GM19240 (cell line): Measurements from ENCODE around the gene MYRIP.
"Not testable (repeated sequence)": the region's sequence is repeated elsewhere in the genome, so short reads cannot be mapped to it uniquely, and the experiment has no call there.

Experiments used
- DNase-seq: peaks from one replicate; pipeline ENCODE4 v3.0.0; 2011; ENCODE audit warnings: low spot score; ENCODE audit not compliant: insufficient read length

MYRIP gene

GRCh38 chr3:40120806-40121205, 311.4 kb downstream of the MYRIP start:
- DNase-seq = no peak

DNA sequence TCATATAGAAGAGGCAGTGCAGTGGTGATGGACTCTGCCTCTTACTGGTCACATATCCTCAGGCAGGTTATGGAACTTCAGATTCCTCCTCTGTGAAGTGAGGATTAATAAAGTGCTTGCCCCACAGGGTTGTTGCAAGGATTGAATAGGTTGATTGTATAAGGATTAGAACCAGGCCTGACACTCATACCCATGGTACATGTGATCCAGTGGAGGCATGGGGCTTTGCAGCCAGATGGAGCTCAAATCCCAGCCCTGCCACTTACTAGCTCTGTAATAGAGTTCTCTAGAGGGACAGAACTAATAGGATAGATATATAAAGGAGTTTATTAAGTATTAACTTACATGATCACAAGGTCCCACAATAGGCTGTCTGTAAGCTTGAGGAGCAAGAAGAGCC, 315.5 kb downstream of the MYRIP start:
- DNase-seq = no peak

- DNase-seq = no peak
Measured at GRCh38 chr3:40128166-40128565, 318.8 kb downstream of the MYRIP start.

GRCh38 chr3:40129510-40129909, 320.1 kb downstream of the MYRIP start:
- no peak for DNase-seq

DNA sequence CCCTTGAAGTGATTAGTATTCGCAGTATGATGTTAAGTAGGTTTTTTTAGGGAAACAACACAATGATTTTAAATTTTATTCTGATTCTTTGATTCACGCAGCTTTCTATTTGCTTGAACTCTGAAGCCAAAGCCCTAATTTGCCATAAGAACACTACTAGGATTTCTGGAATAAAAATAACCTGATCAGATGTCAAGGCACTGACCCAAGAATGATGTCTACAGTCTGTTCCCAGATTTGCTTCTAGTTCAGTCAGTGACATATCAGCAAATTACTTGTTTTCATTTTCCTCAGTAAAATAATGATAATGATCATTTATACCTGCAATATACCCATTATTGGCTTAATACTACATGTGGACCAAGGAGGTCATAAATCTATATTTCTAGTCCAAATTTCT, 320.6 kb downstream of the MYRIP start:
- no peak for DNase-seq

GRCh38 chr3:40130721-40131120, 321.3 kb downstream of the MYRIP start:
- DNase-seq = no peak

DNA sequence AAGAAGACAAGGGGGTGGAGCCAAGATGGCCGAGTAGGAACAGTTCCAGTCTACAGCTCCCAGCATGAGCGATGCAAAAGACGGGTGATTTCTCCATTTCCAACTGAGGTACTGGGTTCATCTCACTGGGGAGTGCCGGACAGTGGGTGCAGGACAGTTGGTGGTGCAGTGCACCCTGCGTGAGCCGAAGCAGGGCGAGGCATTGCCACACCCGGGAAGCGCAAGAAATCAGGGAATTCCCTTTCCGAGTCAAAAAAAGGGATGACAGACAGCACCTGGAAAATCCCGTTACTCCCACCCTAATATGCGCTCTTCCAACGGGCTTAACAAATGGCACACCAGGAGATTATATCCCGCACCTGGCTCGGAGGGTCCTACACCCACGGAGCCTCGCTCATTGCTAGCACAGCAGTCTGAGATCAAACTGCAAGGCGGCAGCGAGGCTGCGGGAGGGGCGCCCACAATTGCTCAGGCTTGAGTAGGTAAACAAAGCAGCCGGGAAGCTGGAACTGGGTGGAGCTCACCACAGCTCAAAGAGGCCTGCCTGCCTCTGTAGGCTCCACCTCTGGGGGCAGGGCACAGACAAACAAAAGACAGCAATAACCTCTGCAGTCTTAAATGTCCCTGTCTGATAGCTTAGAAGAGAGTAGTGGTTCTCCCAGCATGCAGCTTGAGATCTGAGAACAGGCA, 324.6 kb downstream of the MYRIP start:
- not testable (repeated sequence) for DNase-seq

DNA sequence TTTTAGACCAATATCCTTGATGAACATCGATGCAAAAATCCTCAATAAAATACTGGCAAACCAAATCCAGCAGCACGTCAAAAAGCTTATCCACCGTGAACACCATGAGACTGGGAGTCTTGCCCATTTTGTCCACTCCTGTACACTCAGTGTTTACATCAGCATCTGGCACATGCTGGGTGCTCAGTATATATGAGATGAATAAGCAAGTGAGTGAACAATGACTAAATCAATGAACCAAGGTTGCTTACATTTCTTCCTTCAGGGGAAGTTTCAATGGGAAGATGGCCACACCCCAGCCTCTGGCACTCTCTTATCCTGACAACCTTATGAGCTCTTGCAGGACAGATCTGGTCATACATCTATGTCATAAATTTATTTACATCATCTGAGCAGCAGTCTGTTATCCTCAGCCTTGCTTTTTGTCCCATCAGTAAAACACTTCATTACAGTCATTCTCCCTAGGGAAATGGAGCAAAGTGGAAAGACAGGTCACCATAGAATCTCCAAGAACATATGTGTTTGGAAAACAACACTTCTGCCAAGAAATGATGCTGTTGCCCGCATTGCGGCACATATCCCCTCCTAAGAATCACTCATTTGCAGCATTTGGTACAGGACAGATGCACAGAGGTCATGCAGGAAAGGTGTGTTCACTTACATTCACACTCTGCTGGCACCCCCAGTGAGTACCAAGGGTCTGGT, 328.3 kb downstream of the MYRIP start:
- DNase-seq = no peak

- DNase-seq = no peak
Measured at GRCh38 chr3:40143283-40144090, 334.1 kb downstream of the MYRIP start.

DNA sequence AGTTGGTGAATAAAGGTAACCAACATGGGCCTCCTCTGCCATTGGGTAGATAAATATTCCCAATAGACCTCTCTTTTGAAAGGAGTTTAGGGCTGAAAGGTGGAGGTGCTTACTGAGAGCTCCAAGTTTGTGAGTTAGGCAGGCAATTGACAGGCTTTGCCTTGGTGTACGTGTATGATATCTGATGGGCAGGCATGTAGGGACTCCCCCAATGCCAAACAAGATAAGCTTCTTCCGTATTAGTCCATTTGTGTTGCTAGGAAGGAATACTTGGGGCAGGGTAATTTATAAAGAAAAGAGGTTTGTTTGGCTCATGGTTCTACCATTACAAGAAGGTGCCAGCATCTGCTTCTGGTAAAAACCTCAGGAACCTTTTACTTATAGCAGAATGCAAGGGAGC, 339.4 kb downstream of the MYRIP start:
- no peak for DNase-seq

GRCh38 chr3:40152482-40153133, 343.2 kb downstream of the MYRIP start:
- DNase-seq = no peak

- no peak for DNase-seq
Measured at GRCh38 chr3:40160933-40161332, 351.5 kb downstream of the MYRIP start.

GRCh38 chr3:40162616-40163015, 353.2 kb downstream of the MYRIP start:
- no peak for DNase-seq

- no peak for DNase-seq
Measured at GRCh38 chr3:40166997-40167396, 357.6 kb downstream of the MYRIP start.

DNA sequence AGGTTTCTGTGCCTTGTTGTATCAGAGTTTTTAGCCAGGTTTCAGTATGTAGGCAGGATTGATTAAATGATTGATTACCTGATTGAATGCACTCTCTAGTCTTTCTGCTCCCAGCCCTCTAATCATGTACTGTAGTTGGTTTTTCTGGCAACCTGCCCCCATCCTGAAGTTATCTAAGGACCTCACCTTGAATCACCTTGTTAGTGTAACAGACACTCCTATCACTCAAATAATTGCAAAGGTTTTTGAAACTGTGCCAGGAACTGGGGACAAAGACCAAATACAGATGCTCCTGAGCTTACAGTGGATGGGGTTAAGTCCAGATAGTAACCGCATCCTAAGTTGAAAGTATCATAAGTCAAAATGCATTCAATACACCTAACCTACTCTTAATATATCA, 358.5 kb downstream of the MYRIP start:
- no peak for DNase-seq

- no peak for DNase-seq
Measured at GRCh38 chr3:40169983-40170382, 360.6 kb downstream of the MYRIP start.

DNA sequence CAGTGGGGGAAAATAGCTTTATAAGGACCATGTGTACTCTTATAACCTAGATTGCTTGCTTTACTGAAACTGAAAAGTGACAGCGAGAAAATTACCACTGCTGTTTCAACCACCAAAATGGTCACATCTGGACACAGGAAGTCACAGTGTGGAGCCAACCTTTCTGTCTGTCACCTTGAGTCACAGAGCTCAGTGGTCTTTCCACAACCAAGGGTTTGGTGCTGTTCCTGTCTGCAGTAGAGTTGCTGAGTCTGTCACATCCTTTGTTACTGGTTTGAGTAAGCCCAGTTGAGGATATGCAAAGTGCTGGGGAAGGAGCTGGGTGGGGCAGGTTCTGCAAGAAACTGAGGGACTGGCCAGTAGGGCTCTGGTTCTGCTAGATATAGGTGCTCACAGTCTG, 361.0 kb downstream of the MYRIP start:
- peak; percentile 74 for DNase-seq

GRCh38 chr3:40172560-40172959, 363.2 kb downstream of the MYRIP start:
- DNase-seq = no peak

DNA sequence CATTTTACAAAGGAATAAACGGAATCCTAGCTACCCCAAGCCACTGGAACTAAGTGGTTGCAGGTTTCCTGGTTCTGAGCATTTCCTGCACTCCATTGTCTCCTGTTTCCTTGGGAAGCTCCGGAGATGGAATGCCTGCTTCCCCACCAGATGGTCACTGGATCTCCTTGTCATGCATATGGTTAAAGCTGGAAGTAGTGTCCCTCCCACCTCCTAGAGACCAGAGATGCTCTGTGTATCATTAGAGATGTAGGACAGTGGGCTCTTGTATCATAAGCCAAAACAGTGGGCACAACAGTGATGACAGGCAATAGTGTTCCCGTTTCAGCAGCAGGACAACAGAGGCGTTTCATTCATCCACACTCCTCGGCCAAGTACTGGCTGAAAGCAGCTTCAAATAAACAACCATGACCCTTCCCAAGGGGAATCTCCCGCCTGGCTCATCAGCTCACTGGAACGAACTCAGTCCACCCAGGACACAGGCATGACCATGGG, 363.9 kb downstream of the MYRIP start:
- no peak for DNase-seq

GRCh38 chr3:40178012-40178594, 368.7 kb downstream of the MYRIP start:
- DNase-seq = no peak

- DNase-seq = no peak
Measured at GRCh38 chr3:40179016-40179415, 369.6 kb downstream of the MYRIP start.
